Esophagus (tissue), 2 donors: Measurements from ENCODE around the gene TMEM108. TPM values are rescaled to one million over a fixed set of nuclear protein-coding genes. Genes with fewer than 3 reads are reported as not detected.

Experiments used
- H3K27ac ChIP-seq, 2 donors: one replicate each; pipeline ENCODE4 v1.5.1; 2013; ENCODE audit warnings: low read depth in 2 of 2, mild to moderate bottlenecking in 2 of 2, inconsistent platforms in 1 of 2, low read length in 1 of 2, moderate library complexity in 1 of 2
- H3K27me3 ChIP-seq, 2 donors: one replicate each; pipeline ENCODE4 v1.6.1; 2013; ENCODE audit warnings: low read length in 2 of 2, control low read depth in 1 of 2, mild to moderate bottlenecking in 1 of 2; ENCODE audit not compliant: insufficient read depth in 2 of 2, control insufficient read depth in 1 of 2
- H3K36me3 ChIP-seq, 2 donors: one replicate each; pipeline ENCODE4 v1.6.1; 2013; ENCODE audit warnings: low read length in 1 of 2; ENCODE audit not compliant: control insufficient read depth in 2 of 2, insufficient read depth in 2 of 2
- H3K4me1 ChIP-seq, 2 donors: one replicate each; pipeline ENCODE4 v1.6.1; 2013; ENCODE audit warnings: low read length in 1 of 2; ENCODE audit not compliant: control insufficient read depth in 2 of 2, insufficient read depth in 2 of 2
- H3K4me3 ChIP-seq, 2 donors: one replicate each; pipeline ENCODE4 v1.5.1; 2013; ENCODE audit warnings: low read length in 2 of 2, mild to moderate bottlenecking in 2 of 2, low read depth in 1 of 2, moderate library complexity in 1 of 2
- H3K9me3 ChIP-seq, 2 donors: one replicate each; pipeline ENCODE4 v1.6.1; 2013; ENCODE audit warnings: mild to moderate bottlenecking in 2 of 2, low read depth in 1 of 2, low read length in 1 of 2, moderate library complexity in 1 of 2; ENCODE audit not compliant: control insufficient read depth in 2 of 2, insufficient read depth in 1 of 2
- WGBS, 2 donors: extraction: QIAGEN DNeasy Blood & Tissue Kit; methylation state at CpG; one replicate each; pipeline ENCODE4 v1.1.7; 2013; 5-methylcytosine and 5-hydroxymethylcytosine counted together
- polyA plus RNA-seq, 2 donors: library from polyadenylated mRNA; stranded (reverse); fragments of 200-250 nt; gene quantifications; one replicate each; pipeline ENCODE4 v1.2.3, GENCODE V29; 2013
- donor health status: healthy with polysubstance abuse.
- donor health status: Bipolar disorder and iron deficiency.

The TMEM108 gene
- polyA plus RNA-seq, 2 donors: 0.41 to 2.7 TPM

GRCh38 chr3:133112666-133113065 is 74.5 kb downstream of the TMEM108 start:
- 88 to 89% methylated on average over 2 of the region's 2 CpGs for WGBS, 2 donors
- no peaks in the 10 kb centered on the region for H3K36me3 ChIP-seq
- H3K27me3 ChIP-seq: no peaks in the 10 kb centered on the region
- H3K4me3 ChIP-seq: no peak overlapping the region
- no peak overlapping the region for H3K27ac ChIP-seq
- no peaks in the 10 kb centered on the region for H3K4me1 ChIP-seq
- no peaks in the 10 kb centered on the region for H3K9me3 ChIP-seq

GRCh38 chr3:133113526-133113925 is 75.3 kb downstream of the TMEM108 start:
- Histone ChIP-seq H3K27me3 (no peaks in the 10 kb centered on the region), H3K4me3 (no peak overlapping the region), H3K9me3 (no peaks in the 10 kb centered on the region), H3K4me1 (no peaks in the 10 kb centered on the region), H3K36me3 (no peaks in the 10 kb centered on the region), H3K27ac (no peak overlapping the region)
- 68% methylated on average over 3 of the region's 3 CpGs for WGBS, 2 donors

DNA sequence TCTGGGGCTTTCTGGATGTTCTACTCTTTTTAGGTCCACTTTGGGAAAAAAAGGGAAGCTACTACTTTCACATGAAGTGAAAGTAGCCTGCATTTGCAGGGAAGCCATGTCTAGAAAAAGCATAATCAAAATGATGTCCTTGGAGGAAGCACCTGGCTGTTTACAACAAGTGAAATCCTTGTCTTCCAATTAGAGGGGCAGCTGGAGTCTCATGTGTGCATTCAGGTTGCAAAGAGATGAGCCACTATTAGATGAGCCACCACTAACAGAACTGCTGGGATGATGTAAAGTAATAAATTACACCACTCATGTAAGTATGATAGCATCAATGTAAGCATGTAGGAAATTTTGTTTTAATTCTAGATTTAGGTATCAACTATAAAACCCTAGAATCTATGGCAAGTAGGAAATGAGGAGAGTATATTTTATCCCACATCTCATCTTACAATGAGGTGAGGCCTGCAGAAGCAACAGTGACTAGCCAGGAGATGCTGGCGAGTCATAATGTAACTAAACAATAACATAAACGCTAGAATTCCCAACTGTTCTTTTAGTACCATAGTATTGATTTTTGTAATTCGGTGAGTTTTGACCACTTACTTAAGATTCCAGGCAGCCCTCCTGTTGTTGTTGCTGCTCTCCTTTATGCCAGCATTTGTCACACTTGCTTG is 75.9 kb downstream of the TMEM108 start:
- Histone ChIP-seq H3K4me1 (no peaks in the 10 kb centered on the region), H3K27ac (no peak overlapping the region), H3K9me3 (no peaks in the 10 kb centered on the region), H3K36me3 (no peaks in the 10 kb centered on the region), H3K4me3 (no peak overlapping the region), H3K27me3 (no peaks in the 10 kb centered on the region)
- WGBS, 2 donors: 90% methylated on average over 3 of the region's 3 CpGs

GRCh38 chr3:133115176-133115575 is 77.0 kb downstream of the TMEM108 start:
- no peaks in the 10 kb centered on the region for H3K36me3 ChIP-seq
- no peaks in the 10 kb centered on the region for H3K4me1 ChIP-seq
- no peak overlapping the region for H3K4me3 ChIP-seq
- no peak overlapping the region for H3K27ac ChIP-seq
- 51 to 58% methylated on average over 1 of the region's 1 CpG for WGBS, 2 donors
- H3K9me3 ChIP-seq: no peaks in the 10 kb centered on the region
- no peaks in the 10 kb centered on the region for H3K27me3 ChIP-seq

- Histone ChIP-seq H3K9me3 (no peaks in the 10 kb centered on the region), H3K4me3 (no peak overlapping the region), H3K36me3 (no peaks in the 10 kb centered on the region), H3K27me3 (no peaks in the 10 kb centered on the region), H3K4me1 (no peaks in the 10 kb centered on the region), H3K27ac (no peak overlapping the region)
Observed at GRCh38 chr3:133117342-133117741, 79.2 kb downstream of the TMEM108 start.

- H3K27me3 ChIP-seq: no peaks in the 10 kb centered on the region
- 52 to 77% methylated on average over 2 of the region's 2 CpGs for WGBS, 2 donors
Observed at GRCh38 chr3:133119176-133119575, 81.0 kb downstream of the TMEM108 start.

GRCh38 chr3:133121450-133121849 is 83.3 kb downstream of the TMEM108 start:
- 59 to 61% methylated on average over 3 of the region's 3 CpGs for WGBS, 2 donors
- Histone ChIP-seq H3K9me3 (no peaks in the 10 kb centered on the region), H3K36me3 (no peaks in the 10 kb centered on the region), H3K4me3 (no peak overlapping the region), H3K27ac (no peak overlapping the region), H3K4me1 (peaks cover 0 to 2% of the 10 kb centered on the region in 2 donors), H3K27me3 (no peaks in the 10 kb centered on the region)

More at GRCh38 chr3:133119176-133119575, 81.0 kb downstream of the TMEM108 start:
- Histone ChIP-seq H3K4me3 (no peak overlapping the region), H3K9me3 (no peaks in the 10 kb centered on the region), H3K4me1 (no peaks in the 10 kb centered on the region), H3K36me3 (no peaks in the 10 kb centered on the region), H3K27ac (no peak overlapping the region)

DNA sequence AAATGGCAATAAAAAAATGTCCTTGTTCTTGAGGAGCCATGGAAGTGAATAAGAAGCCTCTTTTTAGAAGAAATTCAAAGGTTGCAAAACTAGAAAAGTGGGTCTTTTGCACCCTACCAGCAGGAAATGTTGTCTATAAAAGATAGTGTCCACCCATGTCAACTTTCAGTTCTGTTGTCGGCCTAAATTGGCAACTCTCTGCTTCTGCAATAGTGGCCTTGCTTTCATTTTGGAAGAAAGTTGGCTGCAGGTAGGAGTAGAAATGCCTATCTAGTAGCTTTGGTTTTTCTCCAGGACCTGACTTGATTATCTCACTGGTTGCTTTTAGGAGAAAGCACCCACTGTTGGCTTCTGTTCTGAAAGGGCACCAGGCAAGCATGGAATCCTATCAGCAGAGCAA is 85.4 kb downstream of the TMEM108 start:
- peaks cover 0 to 2% of the 10 kb centered on the region in 2 donors for H3K4me1 ChIP-seq
- H3K27ac ChIP-seq: no peak overlapping the region
- H3K4me3 ChIP-seq: no peak overlapping the region
- H3K36me3 ChIP-seq: no peaks in the 10 kb centered on the region
- no peaks in the 10 kb centered on the region for H3K9me3 ChIP-seq
- no peaks in the 10 kb centered on the region for H3K27me3 ChIP-seq
- 84 to 86% methylated on average over 1 of the region's 1 CpG for WGBS, 2 donors

DNA sequence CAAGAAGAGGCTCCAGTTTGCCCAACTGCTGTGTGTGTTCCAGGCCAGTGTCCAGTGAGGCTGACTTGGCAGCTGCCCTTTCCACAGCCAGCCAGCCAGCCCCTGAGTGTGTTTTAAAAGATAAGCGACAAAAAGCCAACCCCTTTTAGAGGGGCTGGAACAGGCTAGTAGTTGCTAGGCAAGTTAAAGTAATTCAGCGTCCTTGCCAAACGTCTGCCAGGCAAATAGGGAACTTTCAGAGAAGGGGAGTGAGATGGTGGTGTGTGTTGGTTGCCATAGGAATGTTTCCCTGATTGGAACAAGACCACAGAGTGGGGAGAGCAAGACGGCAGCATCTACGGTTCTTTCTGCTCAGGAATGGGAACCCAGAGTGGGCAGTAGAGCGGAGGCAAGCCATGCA is 86.3 kb downstream of the TMEM108 start:
- 36 to 41% methylated on average over 6 of the region's 6 CpGs for WGBS, 2 donors

DNA sequence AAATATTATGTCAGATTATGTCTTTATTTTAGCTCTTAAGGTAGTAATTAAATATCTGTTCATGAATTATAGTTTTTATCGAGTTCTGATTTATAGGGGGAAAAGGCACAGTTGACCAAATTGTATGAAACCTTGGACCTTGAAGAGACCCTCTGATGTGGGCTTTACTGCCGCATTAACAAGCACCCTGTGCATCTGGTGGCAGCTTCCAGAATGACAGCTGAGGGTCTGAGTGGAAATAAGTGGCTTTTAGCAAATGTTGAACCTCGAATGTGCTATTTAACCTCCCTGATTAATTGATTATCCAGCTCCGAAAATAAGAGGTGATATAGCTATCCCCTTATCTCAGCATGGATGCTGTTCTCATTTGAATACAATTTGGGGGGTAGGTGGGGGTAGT is 87.0 kb downstream of the TMEM108 start:
- Histone ChIP-seq H3K27ac (no peak overlapping the region), H3K9me3 (no peaks in the 10 kb centered on the region), H3K4me1 (peaks cover under 1 to 2% of the 10 kb centered on the region in 2 donors), H3K36me3 (no peaks in the 10 kb centered on the region), H3K27me3 (no peaks in the 10 kb centered on the region), H3K4me3 (no peak overlapping the region)
- WGBS, 2 donors: 72 to 80% methylated on average over 4 of the region's 4 CpGs

More for the DNA sequence above, 86.3 kb downstream of the TMEM108 start:
- Histone ChIP-seq H3K4me1 (peaks cover 0 to 2% of the 10 kb centered on the region in 2 donors), H3K27ac (no peak overlapping the region), H3K4me3 (no peak overlapping the region), H3K27me3 (no peaks in the 10 kb centered on the region), H3K36me3 (no peaks in the 10 kb centered on the region), H3K9me3 (no peaks in the 10 kb centered on the region)
